ENCODE data around the gene TMEM167B.
A peak's percentile ranks its signal among the peaks of the same experiment; 100 is the strongest.
"Not testable (repeated sequence)": the region's sequence is repeated elsewhere in the genome, so short reads cannot be mapped to it uniquely, and the experiment has no call there.

TMEM167B gene

DNA sequence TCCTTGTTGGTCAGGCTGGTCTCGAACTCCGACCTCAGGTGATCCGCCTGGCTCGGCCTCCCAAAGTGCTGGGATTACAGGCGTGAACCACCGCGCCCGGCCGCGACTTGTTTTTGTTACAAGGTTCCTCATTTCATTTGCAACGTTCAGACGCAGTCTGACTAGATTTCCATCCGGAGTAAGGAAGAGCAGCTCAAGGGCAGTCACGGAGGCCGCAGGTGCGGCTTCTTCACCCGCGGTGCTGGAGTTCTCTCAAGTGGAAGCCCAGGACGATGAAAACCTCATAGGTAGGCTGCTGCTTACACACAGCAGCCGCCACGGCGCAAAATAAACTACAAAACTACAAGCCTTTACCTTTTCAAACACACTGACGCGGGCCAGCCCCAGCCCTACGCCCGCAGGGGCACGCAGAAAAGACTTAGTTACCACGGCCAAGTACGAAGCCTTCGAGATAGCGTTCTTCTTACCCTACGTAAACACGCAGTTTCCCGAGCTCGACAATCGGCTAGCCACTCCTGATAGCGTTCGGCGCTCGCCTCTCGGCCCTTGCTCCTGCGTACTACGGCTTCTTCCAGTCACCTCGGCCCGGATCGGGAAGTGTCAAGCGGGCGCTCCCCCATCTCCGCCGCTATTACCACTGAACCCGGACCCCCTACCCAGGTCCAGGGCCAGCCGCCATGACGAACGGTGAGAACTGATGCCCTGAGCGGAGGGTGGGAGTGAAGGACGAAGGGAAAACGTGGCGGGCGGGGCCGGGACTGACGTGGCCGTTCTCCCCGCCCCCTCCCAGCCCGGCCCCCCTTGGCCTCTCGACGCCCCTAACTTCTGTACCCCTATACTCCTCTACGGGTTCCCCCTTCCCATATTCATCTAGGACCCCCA is at the start of gene TMEM167B:
TMEM167B (plus strand) TSS at position 569 of the 882 bp plus-strand sequence; CDS start at position 678, 109 bp downstream.
- peak; percentile 85 for DNase-seq (ENCODE audit: low read depth)

DNA sequence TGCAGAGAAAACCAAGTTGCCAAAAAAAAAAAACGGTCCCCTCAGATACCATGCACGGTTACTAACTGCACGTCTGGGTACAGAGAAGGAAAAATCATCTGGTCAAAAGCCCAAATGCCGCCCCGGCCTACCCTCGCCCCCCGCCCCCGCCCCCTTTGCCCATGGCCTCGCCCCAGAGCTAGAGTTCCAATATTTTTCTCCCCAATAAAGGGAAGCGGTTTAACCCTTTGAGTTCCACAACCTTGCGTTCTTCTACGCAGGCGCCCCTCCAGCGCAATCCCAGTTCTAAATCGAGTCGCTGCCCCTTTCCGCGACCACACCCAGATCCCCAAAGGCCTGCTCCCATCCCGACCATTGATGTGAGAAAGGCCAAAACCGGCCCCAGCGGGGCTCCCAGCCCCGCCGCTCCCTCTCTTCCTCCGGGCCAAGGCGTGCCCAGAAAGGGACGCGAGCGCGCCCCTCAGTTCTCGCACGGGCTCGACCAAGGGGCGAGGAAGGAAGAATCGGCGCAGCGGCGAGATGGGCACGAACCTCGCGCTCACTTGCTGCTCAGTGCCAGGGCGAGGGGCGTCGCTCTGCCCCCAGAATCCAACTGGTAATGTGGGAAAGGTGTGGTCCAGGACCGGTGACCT is 49.5 kb upstream of the TMEM167B start:
- no peak for DNase-seq (ENCODE audit: low read depth)

DNA sequence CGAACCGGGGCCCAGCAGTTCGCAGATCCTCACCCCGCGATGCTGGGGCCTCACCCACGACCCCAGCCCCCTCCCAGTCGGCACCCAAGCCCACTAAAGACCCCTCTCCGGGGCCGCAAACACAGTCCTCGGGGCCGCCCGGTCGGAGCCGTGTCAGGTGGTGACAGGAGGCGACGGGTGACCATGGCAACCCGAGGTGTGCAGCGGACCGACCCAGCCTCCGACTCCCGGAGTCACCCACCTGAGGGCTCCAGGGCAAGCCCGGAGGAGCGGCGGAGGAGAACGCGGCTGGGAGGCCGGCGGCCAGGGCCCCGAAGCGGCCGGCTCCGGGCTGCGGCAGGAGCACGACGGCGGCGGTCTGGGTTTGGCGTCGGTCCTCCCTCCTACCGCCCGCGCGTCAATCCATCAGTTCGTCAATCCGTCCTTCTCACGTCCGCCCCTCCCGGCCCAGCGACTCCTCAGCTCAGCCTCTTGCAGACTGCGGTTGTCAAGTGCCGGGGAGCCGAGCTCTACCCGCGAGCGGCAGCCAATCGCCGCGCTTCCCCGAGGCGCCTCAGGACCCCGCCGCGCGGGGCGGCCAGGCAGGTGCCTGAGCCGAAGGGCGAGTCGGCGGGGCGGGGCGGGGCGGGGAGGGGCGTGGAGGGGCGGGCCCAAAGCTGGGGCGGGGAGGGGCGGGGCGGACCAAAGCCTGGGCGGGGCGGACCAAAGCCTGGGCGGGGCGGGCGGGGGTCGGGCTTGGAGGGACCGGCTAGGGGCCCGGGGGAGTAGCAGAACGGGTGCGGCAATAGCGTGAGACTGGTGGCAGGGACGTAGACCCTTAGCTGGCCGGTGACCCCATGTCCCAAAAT is 48.7 kb upstream of the TMEM167B start, which contains the start of gene WDR47:
WDR47 (minus strand) TSS at position 482 of the 848 bp plus-strand sequence. CDS start 18,590 bp downstream, outside the sequence.
- DNase-seq (ENCODE audit: low read depth) = peak; percentile 89

DNA sequence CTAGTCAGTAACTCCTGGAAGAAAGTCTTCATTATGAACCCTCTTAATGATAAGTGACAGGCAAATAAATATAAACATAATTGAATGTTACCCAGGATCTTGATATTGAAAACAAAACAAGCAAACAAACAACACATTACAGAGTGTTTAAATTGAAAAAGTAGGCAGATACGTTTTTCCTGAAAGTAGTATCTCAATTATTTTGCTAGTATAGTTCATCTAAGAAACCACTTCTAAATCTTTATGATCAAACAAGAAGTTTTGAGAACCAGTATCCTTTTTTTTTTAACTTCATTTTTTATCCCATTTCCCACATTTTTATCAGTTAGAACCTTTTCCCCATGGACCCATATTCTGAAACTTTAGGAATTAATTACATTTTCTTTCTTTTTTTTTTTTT is 45.0 kb upstream of the TMEM167B start:
- no peak for DNase-seq (ENCODE audit: low read depth)

DNA sequence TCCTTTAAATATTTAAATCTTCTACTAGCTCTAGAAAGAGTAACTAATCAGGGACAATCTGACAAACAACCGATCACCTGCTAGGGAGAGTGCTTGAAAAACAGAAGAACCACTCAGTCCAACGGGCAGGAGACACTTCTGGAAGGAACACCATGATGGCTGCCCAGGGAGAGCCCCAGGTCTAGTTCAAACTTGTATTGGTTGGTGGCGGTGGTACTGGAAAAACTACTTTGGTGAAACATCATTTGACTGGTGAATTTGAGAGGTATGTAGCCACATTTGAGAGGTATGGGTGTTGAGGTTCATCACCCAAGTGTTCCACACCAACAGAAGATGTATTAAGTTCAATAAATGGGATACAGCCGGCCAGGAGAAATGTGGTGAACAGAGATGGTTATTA is 43.9 kb upstream of the TMEM167B start:
- DNase-seq (ENCODE audit: low read depth) = no peak

DNA sequence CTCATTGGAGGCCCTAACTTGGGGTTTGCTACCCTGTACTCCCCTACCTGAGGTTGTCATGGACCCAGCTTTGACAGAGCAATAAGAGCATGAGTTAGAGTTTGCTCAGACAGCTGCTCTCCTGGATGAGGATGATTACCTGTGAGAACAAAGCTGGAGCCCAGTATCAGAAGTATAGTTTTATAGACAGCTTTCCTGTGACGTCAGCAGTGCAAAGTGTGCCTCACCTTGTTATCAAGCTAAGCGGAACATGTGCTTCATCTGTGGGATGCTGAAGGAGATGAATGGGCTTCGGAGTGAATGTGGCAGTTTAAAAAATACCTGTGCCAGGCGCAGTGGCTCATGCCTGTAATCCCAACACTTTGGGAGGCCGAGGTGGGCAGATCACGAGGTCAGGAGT is 43.2 kb upstream of the TMEM167B start:
- no peak for DNase-seq (ENCODE audit: low read depth)

DNA sequence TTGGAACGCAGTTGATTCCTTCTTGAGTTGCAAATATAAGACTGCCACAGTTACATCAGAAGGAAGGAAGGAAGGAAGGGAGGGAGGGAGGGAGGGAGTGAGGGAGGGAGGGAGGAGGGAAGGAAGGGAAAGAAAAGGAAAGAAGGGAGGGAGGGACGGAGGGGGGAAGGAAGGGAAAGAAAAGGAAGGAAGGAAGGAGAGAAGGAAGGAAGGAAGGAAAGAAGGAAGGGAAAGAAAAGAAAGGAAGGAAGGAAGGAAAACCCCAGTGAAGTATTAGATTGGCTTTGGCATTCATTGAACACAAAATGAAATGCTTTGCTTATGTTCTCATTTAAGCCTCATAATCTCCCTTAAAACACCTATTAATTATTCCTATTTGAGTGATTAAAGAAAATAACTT is 42.2 kb upstream of the TMEM167B start:
- no peak for DNase-seq (ENCODE audit: low read depth)

DNA sequence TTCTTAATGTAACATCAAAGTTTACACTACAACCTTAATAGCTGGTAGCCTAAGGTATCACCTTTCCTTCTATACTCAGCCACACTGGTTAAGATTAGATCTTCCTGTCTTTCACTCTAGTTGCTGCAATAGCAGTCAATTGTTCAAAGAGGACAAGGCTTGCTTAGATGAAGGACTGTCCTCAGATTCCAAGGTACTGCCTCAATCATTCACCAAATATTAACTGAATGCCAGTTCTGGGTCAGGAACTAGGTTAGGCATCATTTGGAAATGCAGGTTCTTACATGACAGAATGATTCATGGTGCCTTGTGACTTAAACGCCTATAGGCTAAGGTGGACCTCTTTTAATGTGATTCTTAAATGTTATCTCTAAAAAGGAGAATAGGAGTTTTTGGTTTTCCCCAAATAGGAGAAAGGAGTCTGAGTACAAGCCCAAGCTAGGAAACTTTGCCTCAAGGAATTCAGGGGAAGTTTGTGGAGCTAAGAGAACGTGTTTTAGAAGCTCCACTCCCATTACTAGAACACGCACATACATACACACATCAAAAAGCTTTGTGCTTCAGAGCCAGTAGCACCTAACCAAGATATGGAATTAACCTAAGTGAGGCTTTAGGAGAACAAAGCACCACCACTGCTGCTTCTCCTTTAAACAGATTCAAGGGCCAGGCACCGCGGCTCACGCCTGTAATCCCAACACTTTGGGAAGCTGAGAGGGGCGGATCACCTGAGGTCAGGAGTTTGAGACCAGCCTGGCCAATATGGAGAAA is 40.2 kb upstream of the TMEM167B start:
- no peak for DNase-seq (ENCODE audit: low read depth)

DNA sequence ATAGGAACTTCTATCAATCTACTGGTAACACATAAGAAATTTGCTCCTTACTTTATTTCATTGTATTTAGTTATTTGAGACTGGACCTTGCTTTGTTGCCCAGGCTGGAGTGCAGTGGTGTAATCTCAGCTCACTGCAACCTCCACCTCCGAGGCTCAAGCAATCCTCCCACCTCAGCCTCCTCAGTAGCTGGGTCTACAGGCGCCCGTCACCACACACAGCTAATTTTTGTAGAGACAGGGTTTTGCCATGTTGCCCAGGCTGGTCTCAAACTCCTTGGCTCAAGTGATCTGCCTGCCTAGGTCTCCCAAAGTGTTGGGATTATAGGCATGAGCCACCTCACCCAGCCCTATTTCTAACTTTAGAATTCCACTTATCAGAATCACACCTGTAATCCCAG is 38.4 kb upstream of the TMEM167B start:
- not testable (repeated sequence) for DNase-seq (ENCODE audit: low read depth)

DNA sequence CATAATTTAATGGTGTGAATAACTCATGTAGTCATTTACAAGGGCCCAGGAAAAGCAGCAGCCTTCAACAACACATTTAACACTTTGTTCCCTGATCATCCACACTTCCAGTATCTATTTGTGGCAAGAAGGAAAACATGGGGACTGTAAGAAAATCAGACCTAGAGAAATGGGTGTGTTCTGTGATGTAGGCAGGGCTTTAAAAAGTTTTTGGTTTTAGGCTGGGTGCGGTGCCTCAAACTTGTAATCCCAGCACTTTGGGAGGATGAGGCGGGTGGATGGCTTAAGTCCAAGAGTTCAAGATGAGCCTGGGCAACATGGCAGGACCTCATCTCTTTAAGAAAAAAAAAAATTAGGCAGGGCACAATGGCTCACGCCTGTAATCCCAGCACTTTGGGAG is 34.5 kb upstream of the TMEM167B start:
- DNase-seq (ENCODE audit: low read depth) = no peak

DNA sequence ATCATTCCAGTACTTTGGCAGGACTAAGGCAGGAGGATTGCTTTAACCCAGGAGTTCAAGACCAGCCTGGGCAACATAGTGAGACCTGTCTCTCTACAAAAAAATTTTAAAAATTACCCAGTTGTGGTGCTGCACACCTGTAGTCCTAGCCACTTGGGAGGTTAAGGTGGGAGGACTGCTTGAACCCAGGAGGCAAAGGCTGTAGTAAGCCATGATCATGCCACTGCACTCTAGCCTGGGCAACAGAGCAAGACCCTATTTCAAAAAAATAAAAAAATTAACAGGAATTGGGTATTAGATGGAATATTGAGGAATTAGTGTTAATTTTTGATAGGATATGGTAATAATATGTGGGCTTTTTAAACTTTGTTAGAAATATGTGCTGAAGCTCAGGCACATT is 31.5 kb upstream of the TMEM167B start:
- DNase-seq (ENCODE audit: low read depth) = no peak

DNA sequence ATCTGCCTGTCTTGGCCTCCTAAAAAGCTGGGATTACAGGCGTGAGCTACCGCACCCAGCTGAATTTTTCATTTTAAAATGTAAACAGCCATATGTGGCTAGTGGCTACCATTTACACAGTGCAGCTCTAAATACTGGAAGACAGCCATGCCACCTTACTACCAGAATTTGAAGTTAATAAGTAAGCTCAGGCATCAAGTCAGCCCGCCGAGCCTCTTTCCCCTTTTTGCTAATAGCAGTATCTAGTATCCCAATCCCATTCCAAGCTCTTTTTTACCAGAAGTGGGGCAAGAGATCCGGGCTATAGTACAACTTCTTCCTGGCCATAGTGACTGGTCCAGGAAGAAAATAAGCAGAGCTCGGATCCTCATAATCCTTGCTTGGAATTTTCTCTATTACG is 29.9 kb upstream of the TMEM167B start:
- no peak for DNase-seq (ENCODE audit: low read depth)

DNA sequence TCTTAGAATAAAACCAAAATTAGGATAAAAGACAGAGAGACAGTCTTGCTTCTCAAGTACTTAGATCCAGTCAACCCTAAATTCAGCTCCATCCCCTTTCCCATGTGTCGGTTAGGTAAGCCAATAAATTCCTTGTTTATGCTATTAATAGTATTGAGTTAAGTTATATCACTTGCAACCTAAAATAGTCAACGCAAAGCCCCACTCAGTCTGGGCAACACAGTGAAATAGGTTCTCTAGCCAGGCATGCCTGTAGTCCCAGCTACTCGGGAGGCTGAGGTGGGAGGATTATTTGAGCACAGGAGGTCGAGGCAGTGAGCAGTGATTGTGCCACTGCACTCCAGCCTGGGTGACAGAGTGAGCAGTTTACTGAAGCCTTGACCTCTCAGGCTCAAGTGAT is 29.4 kb upstream of the TMEM167B start:
- no peak for DNase-seq (ENCODE audit: low read depth)

DNA sequence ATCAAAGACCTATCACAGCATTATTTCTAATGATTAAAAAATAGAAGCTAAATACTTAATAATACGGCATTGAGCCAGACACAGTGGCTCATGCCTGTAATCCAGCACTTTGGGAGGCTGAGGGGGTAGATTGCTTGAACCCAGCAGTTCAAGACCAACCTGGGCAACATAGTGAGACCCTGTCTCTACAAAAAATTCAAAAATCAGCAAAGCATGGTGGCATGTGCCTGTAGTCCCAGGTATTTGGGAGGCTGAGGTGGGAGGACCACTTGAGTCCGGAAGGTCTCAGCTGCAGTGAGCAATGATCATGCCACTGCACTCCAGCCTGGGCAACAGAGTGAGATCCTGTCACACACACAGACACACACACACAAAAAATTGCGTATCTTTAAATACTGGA is 25.4 kb upstream of the TMEM167B start:
- DNase-seq (ENCODE audit: low read depth) = no peak

DNA sequence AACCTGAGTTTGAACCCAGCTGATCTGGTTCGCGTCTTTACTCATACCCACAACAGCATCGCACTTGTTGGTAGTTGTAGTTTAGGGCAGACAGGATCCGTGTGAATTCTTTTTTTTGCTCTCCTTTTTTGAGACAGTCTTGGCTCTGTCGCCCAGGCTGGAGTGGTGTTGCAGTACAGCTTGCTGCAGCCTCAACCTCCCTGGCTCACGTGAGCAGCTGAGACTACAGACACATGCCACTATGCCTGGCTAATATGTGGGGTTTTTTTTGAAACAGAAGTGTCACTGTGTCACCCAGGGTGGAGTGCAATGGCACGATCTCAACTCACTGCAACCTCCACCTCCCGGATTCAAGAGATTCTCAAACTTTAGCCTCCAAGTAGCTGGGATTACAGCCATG is 22.7 kb upstream of the TMEM167B start:
- DNase-seq (ENCODE audit: low read depth) = no peak

DNA sequence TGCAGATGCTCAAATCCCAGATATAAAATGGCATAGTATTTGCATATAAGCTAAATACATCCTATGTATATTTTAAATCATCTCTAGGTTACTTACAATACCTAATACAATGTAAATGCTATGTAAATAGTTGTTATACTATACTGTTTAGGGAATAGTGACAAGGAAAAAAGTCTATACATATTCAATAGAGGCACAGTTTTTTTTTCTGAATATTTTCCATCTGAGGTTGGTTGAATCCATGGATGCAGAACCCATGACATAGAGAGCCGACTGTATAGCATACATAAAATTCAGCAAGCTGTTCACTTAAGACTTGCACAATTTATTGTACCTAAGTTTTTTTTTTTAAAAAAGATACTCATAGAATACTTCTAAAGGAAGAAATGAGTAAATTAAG is 21.3 kb upstream of the TMEM167B start:
- no peak for DNase-seq (ENCODE audit: low read depth)

DNA sequence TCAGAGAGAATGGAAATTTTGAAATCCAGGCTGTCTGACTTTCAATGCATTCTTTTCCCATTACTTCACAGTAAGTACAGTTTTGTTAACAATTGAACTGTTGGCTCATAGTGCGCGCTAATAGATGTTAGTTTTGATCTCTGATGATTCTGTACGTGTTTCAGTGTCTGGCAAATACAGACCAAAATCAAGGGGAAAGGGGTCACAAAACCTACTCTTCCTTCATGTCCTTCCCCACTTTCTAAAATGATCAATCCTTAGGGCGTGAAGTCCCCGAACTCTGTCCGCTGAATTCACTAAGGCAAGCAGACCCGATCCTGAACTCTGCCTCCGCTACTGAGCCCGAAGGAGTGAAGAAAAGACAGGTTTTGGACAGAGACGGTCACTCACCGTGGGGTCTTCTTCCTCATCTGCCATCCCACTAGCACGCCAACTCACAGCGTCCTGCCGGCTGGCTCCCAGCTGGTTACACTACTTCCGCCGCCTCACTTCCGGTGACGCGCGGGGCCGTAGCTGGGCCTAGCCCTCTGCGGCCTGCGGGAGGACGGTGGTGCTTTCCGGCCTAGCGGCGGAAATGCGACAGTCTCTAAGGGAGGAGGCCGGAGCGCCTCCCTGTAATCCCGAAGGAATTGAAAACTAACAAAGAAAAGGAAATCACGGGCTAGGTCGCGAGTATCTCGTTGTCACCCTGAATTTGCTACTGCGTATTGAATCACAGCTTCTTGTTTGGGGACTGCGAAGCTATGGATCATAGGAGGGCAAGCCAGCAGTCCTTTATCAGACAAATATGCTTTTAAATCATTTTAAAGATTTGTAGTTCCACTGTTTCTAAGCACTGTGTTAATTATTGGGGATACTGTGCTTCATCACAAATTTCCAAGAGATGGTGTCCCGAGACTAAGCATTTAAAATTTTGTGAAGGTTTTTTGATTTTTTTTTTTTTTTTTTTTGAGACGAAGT is 14.8 kb upstream of the TMEM167B start, which contains the start of gene TAF13:
TAF13 (minus strand) TSS at position 473 of the 960 bp plus-strand sequence; CDS start at position 417, 56 bp downstream.
- peak; percentile 92 for DNase-seq (ENCODE audit: low read depth)

DNA sequence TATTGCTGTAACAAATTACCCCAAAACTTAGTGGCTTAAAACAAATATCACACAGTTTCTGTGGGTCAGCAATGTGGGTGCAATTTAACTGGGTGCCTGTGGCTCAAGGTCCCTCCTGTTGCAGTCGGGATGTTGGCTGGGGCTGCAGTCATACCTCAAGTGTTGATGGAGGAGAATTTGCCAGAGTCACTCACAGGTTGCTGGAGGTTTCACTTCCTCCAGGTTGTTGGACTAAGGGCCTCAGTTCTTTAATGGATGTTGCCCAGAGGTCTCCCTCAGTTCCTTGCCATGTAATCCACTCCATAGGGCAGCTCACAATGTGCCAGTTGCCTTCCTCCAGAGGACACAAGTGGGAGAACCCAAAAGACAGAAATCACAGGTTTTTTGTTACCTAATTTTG is 12.2 kb upstream of the TMEM167B start:
- no peak for DNase-seq (ENCODE audit: low read depth)

DNA sequence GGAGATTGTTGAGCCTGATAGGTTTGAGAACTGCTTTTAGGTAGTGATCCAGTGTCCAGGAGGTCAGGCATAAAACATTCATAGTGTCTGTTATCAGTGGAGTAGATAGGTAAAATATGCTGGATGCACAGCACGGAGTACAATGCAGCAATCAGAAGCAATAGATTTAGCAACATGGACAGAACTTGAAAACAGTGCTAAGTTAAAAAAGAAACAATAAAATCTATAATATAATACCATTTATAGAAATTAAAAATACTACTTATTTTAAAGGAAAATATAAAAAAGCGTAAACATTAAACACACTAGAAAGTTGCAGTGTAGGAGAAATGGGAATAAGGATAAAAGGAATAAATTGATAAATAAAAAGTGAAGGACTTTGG is 11.3 kb upstream of the TMEM167B start:
- DNase-seq (ENCODE audit: low read depth) = no peak

DNA sequence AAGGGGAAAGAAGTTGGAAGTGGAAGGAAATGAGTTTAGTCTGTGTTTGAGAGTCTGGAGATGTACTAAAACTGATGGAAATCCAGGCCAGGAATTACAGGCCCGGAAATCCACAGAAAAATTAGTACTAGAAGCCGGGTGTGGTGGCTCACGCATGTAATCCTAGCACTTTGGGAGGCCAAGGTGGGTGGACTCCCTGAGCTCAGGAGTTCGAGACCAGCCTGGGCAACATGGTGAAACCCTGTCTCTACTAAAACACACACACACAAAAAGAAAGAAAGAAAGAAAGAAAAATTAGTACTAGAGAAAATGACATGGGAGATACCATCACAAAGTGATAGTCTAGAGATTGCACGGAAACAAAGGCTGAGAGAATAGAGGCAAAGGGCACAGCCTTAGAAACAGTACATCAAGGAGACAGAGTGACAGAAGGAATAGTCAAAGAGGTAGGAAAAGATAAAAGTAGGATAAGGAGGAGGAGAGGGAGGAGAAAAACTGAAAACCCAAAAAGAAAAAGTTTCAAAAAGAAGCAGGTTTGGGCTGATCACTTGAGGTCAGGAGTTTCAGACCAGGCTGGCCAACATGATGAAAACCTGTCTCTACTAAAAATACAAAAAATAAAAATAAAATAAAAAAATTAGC is 10.0 kb upstream of the TMEM167B start:
- DNase-seq (ENCODE audit: low read depth) = no peak
